ENCODE results near the gene LHX5.

Gene LHX5

GRCh38 chr12:113439301-113439597 lies 32.4 kb downstream of the LHX5 start:
- no peak for DNase-seq

GRCh38 chr12:113438523-113439300 lies 33.0 kb downstream of the LHX5 start:
- DNase-seq: no peak

DNA sequence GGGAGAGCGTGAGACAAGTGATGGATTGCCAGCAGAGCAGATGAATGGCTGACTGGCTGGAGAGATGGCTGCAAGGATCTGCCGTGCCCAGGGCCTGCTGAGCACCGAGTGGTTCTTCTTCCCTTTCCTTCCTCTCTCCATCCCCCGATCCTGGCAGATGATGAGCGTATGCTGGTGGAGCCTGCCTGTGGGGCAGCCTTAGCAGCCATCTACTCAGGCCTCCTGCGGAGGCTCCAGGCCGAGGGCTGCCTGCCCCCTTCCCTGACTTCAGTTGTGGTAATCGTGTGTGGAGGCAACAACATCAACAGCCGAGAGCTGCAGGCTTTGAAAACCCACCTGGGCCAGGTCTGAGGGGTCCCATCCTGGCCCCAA lies 34.0 kb downstream of the LHX5 start:
- DNase-seq: no peak

- DNase-seq: no peak
These were observed 34.5 kb downstream of the LHX5 start for GRCh38 chr12:113436993-113437728.

DNA sequence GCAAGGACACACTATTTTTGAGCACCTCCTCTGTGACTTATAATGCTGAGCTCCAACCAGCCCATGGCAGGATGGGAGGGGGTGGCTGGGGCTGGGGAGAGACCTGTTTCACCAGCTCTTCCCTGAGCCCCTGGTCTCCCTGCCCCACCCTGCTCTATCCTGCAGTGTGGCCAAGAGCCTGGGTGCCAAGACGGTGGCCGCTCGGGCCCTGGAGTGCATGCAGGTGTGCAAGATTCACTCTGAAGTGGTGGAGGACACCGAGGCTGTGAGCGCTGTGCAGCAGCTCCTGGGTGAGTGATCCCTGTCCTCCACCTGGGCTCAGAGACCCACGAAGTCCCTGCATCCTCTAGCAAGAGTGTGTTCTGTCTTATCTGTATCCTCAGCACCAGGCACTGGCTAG lies 35.1 kb downstream of the LHX5 start:
- no peak for DNase-seq

GRCh38 chr12:113435367-113435766 lies 36.3 kb downstream of the LHX5 start:
- no peak for DNase-seq

- DNase-seq: no peak
These were observed 38.7 kb downstream of the LHX5 start for GRCh38 chr12:113432986-113433385.

GRCh38 chr12:113428482-113428881 lies 43.2 kb downstream of the LHX5 start:
- DNase-seq: no peak

GRCh38 chr12:113427882-113428281 lies 43.8 kb downstream of the LHX5 start:
- no peak for DNase-seq

DNA sequence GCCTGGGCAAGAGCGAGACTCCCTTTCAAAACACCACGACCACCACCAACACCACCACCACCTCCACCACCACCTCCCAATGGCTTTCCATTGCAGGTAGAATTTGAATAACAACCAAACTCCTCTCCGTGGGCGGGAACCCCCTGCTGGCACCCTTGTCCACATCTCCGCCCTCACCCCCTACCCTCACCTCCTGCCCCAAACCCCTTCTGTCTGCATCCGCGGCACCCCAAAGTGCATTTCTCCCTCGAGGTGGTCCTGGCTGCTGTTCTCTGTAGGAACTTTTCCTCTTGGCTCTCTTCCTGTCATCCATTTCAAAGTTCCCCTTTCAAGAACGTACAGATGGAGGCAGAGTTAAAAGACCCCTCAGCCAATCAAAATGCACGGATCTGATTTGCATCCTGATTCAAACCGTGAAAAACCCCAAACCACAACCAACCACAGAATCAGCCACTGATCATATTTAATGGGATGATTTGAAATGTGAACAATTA lies 45.7 kb downstream of the LHX5 start:
- DNase-seq: no peak

DNA sequence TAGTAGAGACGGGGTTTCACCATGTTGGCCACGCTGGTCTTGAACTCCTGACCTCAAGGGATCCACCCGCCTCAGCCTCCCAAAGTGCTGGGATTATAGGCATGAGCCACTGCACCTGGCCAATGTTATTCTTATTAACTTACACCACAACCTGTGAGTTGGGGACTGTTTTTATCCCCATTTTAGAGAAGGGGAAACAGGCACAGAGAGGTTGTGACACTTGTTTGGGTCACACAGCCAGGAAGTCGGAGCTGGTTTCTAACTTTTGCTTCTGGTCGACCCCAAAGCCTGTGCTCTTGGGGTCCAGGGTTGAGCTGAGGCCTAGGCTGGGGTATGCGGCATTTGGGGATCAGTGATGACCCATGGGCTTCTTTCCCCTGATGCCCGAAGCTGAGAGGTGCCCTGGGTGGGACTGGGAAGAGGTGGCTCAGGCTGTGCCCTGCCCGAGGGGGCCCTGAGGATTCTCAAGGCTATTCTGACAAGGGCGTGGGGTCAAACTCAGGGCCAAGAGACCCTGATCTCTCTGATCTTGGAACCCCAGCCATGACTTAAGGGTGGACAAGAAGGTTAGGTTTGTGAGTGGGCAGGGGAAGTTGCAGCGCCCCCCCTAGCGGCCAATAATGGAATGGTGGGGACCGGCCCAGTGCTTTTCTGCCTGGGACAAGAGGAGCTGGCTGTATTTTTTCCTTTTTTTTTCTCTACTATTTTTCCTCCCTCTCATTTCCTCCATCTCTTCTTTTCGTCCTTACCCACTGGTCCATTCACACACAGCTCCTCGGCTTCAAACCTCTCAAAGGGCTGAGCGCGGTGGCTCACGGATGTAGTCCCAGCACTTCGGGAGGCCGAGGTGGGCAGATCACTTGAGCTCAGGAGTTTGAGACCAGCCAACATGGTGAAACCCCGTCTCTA lies 46.5 kb downstream of the LHX5 start:
- DNase-seq: peak; percentile 64 to 69

DNA sequence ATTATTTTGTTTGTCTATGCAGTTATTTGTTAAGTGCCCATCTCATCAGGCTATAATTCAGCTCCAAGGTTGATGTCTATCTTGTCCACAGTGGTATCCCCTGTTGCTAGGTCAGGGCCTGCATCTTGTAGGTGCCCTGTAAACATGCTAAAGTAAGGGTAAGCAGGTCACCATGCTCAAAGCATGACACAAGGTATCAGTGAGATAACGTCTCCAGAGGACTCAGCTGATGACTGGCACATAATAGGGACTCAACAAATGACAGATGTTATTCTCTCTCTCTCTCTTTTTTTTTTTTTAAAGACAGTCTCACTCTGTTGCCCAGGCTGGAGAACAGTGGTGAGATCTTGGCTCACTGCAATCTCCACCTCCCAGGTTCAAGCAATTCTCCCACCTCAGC lies 47.2 kb downstream of the LHX5 start:
- DNase-seq: no peak

DNA sequence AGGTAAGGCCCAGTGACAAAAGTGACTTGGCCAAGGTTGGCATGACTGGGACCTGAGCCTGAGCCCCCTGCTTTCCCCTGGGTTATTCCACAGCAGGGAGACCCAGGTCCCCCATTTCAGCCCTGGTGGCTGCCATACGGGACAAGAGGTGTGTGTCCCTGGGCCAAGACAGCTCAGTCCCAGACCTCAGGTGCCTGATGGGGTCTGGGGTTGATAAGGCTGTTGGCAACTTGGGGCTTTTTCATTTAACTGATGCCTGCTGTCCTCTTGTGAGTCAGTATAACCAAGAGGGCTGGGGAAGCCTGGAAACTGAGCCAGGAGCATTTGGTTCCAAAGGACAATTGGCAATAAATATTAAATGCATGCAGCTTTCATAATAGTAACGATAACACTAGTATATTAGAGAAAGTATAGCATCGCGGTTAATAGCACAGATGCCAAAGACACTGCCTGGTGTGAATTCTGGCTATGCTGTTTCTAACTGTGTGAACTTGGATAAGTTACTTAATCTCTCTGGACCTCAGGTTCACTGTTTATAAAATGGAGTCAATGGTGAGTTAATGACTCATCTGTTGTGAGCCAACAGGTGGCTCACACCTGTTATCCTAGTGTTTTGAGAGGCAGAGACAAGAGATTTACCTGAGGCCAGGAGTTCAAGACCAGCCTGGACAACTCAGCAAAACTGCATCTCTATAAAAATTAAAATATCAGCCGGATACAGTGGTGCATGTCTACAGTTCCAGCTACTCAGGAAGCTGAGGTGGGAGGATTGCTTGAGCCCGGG lies 48.6 kb downstream of the LHX5 start:
- no peak for DNase-seq

- DNase-seq: peak; percentile 98
These were observed 49.4 kb downstream of the LHX5 start, which contains the start of gene SDSL for GRCh38 chr12:113422030-113422885. Gene SDSL, plus strand, starts transcription at chr12:113422380. Its CDS starts 5,603 bp downstream, at chr12:113427983.

GRCh38 chr12:113420996-113421595 lies 50.6 kb downstream of the LHX5 start:
- DNase-seq: no peak

GRCh38 chr12:113418213-113418879 lies 53.3 kb downstream of the LHX5 start:
- peak; percentile 94 to 96 for DNase-seq

DNA sequence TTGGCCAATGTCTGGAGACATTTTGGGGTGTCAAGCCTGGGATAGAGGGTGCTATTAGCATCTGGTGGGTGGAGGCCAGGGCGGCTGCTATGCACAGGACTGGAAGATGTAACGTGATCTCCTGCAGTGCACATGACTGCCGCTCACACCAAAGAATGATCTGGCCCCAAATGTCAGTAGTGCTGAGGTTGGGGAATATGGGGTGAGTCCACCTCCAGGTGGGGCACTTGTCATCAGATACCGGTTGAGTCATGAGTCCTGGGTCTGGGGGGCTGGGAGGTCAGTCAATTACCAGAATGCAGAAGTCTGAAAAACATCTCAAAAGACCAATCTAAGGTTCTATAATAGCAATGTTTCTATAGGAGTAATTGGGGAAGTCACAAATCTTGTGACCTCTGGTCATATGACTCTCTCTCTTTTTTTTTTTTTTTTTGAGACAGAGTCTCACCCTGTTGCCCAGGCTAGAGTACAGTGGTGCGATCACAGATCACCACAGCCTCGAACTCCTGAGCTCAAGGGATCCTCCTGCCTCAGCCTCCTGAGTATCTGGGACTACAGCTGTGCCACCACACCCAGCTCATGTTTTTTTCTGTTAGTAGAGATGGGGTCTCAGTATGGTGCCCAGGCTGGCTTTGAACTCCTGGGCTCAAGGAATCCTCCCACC lies 55.4 kb downstream of the LHX5 start:
- DNase-seq: peak; percentile 93 to 94

- no peak for DNase-seq
These were observed 57.1 kb downstream of the LHX5 start for GRCh38 chr12:113414519-113415038.

- peak; percentile 57 to 73 for DNase-seq
These were observed 58.2 kb downstream of the LHX5 start for GRCh38 chr12:113413488-113413939.
